ENCODE data around the gene HIVEP1. TPM values are rescaled to one million over a fixed set of nuclear protein-coding genes. Genes with fewer than 3 reads are reported as not detected.

Gene HIVEP1
- total and polyA plus RNA-seq, 2 of the 13 experiments (the other 11 are each of a cell fraction or from before 2014, with no cell fraction given) = 7.4 to 9.9 TPM

GRCh38 chr6:12008366-12009179 is 3.5 kb upstream of the HIVEP1 start (continued):
- TF ChIP-seq ZNF615 (CRISPR knock-in tag; IDR thresholded peaks at IDR 0.05; ENCODE audit: borderline replicate concordance) (no peak), ZNF331 (CRISPR knock-in tag; IDR thresholded peaks at IDR 0.05) (no peak), SATB2 (CRISPR knock-in tag; IDR thresholded peaks at IDR 0.05) (no peak), ZNF44 (CRISPR knock-in tag; IDR thresholded peaks at IDR 0.05) (no peak), PREB (CRISPR knock-in tag; IDR thresholded peaks at IDR 0.05) (no peak), ZNF124 (CRISPR knock-in tag; IDR thresholded peaks at IDR 0.05) (no peak), FOXM1 (CRISPR knock-in tag; IDR thresholded peaks at IDR 0.05) (no peak), ZNF737 (CRISPR knock-in tag; IDR thresholded peaks at IDR 0.05; ENCODE audit: borderline replicate concordance) (0 out of 2 replicates have a peak, but pooled peaks have one; percentile 62), CSRNP2 (CRISPR knock-in tag; conservative IDR thresholded peaks at IDR 0.05; ENCODE audit: low read depth) (no peak), ATF3 (CRISPR knock-in tag; IDR thresholded peaks at IDR 0.05) (no peak), ZSCAN5A (CRISPR knock-in tag; IDR thresholded peaks at IDR 0.05; ENCODE audit: borderline replicate concordance) (no peak), NFYC (CRISPR knock-in tag; IDR thresholded peaks at IDR 0.05) (no peak), TBL1XR1 (IDR thresholded peaks at IDR 0.05; ENCODE audit: borderline replicate concordance, low read length, partially characterized antibody) (no peak), JARID2 (CRISPR knock-in tag; IDR thresholded peaks at IDR 0.05; ENCODE audit: insufficient replicate concordance) (no peak), ZNF235 (CRISPR knock-in tag; IDR thresholded peaks at IDR 0.05; ENCODE audit: borderline replicate concordance) (0 out of 2 replicates have a peak, but pooled peaks have one; percentile 80), RBM22 (optimal IDR thresholded peaks at IDR 0.05; ENCODE audit: low read length) (no peak), HMG20A (CRISPR knock-in tag; IDR thresholded peaks at IDR 0.05; ENCODE audit: borderline replicate concordance) (peak; percentile 17; the same call in 1 of the 2 replicates), ZNF510 (CRISPR knock-in tag; IDR thresholded peaks at IDR 0.05; ENCODE audit: low read depth) (peak; percentile 62; the same call in 1 of the 2 replicates), SMC3 (IDR thresholded peaks at IDR 0.05; ENCODE audit: low read length) (no peak), TBX3 (IDR thresholded peaks at IDR 0.05; ENCODE audit: borderline replicate concordance) (no peak), PRPF4 (IDR thresholded peaks at IDR 0.05; ENCODE audit: low read depth, low read length, poor library complexity, severe bottlenecking) (no peak), PHF8 (CRISPR knock-in tag; IDR thresholded peaks at IDR 0.05) (peak; percentile 72)
- TF ChIP-seq, protein P1, sequence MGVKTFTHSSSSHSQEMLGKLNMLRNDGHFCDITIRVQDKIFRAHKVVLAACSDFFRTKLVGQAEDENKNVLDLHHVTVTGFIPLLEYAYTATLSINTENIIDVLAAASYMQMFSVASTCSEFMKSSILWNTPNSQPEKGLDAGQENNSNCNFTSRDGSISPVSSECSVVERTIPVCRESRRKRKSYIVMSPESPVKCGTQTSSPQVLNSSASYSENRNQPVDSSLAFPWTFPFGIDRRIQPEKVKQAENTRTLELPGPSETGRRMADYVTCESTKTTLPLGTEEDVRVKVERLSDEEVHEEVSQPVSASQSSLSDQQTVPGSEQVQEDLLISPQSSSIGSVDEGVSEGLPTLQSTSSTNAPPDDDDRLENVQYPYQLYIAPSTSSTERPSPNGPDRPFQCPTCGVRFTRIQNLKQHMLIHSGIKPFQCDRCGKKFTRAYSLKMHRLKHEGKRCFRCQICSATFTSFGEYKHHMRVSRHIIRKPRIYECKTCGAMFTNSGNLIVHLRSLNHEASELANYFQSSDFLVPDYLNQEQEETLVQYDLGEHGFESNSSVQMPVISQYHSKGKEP (CRISPR knock-in tag; IDR thresholded peaks at IDR 0.05) = no peak
- TF ChIP-seq, protein P2, sequence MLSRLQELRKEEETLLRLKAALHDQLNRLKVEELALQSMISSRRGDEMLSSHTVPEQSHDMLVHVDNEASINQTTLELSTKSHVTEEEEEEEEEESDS (CRISPR knock-in tag; IDR thresholded peaks at IDR 0.05; ENCODE audit: borderline replicate concordance) = no peak

All from HepG2 (cell line).